GM19023 (cell line): ENCODE measurements around the gene CKS1B.

Experiments
- ATAC-seq: cut with Tn5 transposase; IDR thresholded peaks from one replicate; pipeline ENCODE4 v1.9.1; 2021; ENCODE audit warnings: mild to moderate bottlenecking, moderate library complexity; ENCODE audit not compliant: unreplicated experiment

CKS1B gene

DNA sequence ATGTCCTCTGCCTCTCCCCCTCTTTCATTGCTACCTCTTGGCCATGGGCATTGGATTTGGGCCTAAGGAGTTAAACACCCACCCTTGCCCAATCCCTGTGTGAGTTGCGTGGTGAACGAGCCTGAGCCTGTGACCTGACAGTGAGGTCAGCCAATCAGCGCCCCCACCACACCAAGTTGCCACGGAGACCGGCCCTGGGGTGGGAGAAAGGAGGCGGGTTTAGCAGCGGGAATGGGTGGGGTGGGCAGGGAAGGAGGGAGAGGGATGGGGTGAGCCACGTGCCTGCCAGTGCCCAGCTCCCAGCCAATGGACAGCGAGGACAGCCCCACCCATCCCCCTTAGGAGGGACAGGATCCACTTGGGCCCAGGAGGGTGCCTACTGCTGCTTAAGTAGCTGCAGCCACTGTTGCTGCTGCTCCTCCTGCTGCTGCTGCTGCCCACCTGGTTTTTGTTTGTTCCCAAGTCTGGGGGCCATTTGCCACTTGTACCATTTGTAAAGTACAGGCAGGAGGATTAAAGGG, 37.6 kb downstream of the CKS1B start:
- no peak for ATAC-seq

- ATAC-seq: no peak
Observed at GRCh38 chr1:155012776-155013602, 38.5 kb downstream of the CKS1B start.

- no peak for ATAC-seq
Observed at GRCh38 chr1:155013632-155014031, 39.2 kb downstream of the CKS1B start.

GRCh38 chr1:155014709-155015508, 40.4 kb downstream of the CKS1B start:
- no peak for ATAC-seq

- ATAC-seq: no peak
Observed at GRCh38 chr1:155015527-155016230, 41.2 kb downstream of the CKS1B start.

DNA sequence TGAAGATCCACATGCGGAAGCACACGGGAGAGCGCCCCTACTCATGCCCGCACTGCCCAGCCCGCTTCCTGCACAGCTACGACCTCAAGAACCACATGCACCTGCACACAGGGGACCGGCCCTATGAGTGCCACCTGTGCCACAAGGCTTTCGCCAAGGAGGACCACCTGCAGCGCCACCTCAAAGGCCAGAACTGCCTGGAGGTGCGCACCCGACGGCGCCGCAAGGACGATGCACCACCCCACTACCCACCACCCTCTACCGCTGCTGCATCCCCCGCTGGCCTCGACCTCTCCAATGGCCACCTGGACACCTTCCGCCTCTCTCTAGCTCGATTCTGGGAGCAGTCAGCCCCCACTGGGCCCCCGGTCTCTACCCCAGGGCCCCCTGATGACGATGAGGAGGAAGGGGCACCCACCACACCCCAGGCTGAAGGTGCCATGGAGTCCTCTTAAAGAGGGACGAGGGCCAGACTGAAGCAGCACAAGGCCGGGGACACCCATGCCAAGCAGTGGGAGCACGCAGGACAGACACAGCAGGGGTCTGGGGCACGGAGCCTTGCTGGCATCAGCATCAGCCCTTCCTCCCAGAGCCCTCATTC, 41.9 kb downstream of the CKS1B start:
- ATAC-seq: no peak

- peak; percentile 80 for ATAC-seq
Observed at GRCh38 chr1:155017041-155017945, 42.8 kb downstream of the CKS1B start.

DNA sequence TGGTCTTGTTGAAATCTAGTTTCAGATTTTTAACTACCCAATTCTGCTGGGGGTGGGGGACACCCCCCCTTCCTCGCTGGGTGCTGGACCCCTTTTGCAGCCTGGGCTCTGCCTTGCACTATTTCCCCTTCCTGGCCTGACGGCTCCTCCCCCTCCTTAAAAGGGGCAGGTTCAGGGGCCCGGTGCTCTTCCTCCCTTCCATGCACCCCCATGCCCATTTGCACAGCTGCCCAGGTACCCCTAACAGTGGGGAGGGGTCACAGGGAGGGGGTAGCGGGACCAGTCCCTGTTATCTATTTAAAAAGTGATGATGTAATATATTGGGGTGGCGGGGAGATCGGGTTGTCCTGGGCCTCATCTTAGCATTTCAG, 43.5 kb downstream of the CKS1B start:
- ATAC-seq: no peak

DNA sequence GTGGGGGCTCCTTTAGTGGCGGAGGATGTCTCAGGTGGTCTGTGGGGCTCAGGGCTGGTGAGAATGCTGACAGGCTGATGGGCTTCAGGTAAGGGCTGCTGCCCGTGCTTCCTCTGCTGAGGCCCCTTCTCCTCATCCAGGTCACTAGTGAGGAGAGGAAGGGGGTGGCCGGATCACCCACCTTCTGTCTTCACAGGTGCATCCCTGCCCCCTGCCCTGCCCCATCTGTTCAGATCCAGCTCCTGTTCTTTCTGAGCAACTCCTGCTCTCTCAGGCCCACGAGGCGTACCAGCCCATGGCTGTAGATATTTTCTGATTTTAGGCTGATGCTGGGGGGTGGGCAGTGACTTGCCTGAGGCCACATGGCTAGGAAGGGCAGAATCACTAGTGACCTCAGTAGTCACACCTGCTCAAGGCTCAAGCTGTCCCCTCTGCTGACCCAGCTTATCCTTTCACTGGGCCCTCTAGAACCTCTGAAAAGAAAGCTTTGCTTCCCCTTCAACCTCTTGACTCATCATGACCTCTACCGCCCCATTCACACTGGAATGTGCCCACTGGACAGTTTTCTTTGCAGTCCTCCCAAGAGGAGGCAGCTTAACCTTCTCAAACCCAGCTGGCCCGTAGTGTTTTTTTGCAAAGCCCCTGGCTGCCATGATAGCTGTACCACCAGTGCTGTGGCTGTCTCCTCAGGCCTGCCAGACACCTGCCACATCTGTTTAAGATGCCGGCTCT, 44.3 kb downstream of the CKS1B start:
- no peak for ATAC-seq

- ATAC-seq: no peak
Observed at GRCh38 chr1:155019377-155020245, 45.1 kb downstream of the CKS1B start.

DNA sequence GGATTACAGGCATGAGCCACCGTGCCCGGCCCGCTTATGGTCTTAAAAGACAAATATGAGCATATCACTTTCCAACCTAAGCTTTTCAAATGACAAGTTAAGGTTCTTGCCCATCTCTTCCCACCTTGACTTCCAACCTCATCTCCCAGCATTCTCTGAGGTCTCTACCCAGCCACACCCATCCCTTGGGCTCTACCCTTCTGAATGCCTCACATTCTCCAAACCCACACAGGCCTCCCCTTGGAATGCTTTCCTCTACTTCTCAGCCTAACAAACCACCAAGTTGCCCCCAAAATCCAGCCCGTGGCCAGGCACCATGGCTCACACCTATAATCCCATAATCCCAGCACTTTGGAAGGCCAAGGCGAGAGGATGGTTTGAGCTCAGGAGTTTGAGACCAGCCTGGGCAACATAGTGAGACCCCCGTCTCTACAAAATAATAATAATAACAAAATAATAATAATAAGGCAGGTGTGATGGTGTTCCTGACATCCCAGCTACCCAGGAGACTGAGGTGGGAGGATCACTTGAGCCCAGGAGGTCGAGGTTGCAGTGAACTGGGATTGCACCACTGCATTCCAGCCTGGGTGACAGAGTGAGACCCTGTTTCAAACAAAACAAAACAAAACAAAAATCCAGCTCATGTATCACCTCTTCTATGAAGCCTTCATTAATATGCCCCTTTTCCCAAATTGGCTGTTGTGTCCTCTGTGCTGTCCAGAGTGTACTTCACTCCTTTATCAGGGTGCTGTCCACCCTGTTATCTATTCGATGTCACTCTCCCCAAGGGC, 47.9 kb downstream of the CKS1B start:
- no peak for ATAC-seq

GRCh38 chr1:155022927-155023236, 48.4 kb downstream of the CKS1B start:
- ATAC-seq: no peak

- no peak for ATAC-seq
Observed at GRCh38 chr1:155023627-155024026, 49.1 kb downstream of the CKS1B start.

GRCh38 chr1:155024315-155024714, 49.8 kb downstream of the CKS1B start:
- ATAC-seq: no peak

- ATAC-seq: no peak
Observed at GRCh38 chr1:155026154-155026553, 51.7 kb downstream of the CKS1B start.

GRCh38 chr1:155026588-155026987, 52.1 kb downstream of the CKS1B start:
- no peak for ATAC-seq
